ENCODE measurements around the gene SS18L1. TPM values are rescaled to one million over a fixed set of nuclear protein-coding genes. Genes with fewer than 3 reads are reported as not detected.

The SS18L1 gene
- polyA plus RNA-seq, 1 of the 3 experiments (the other 2 are of a cell fraction) = 10.7 TPM

DNA sequence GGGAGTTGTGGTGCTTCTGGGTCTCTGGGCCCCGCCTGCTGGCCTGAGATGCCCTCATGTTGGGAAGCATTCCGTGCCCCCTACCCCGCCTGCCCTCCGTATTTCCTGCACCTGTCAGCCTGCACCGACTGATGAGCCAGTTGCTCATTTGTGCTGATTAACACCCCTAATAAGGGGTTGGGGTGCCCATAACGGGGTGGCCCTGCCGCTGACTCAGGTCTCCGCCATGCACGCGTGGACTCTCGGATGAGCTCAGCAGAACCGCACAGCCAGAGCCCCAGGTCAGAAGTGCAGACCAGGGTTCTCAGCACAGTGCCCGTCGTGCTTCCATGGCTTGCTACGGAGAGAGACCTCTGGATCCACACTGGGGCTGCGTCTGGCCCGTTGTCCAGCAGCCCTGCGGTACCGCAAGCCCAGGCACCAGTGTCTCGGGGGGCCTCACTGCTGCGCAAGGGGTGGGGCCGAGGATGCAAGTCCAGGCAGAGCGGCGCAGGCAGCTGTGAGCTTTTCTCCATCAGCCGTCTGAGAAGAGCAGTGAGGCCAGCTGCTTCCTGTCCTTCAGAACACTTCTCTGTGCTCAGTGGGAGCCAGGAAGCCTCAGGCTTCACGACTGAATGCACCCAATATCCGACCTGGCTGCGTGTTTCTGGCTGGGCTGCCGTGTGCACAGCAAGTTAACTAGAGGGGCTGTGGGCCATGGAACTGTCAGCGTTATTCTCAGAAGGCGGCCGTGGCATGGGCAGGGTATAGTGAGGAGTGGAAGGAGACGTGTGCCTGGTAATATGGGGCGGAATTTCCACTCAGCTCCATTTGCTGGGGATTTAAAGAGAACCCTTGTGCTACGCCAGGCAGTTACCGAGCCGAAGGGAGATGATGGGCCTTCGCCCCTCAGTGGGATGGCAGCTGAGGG lies 57.9 kb downstream of the SS18L1 start:
- no peak for TF ChIP-seq RAD21 (IDR thresholded peaks at IDR 0.05; ENCODE audit: low read length)
- TF ChIP-seq FOXM1 (IDR thresholded peaks at IDR 0.05; ENCODE audit: low read depth) = no peak
- TF ChIP-seq MXI1 (IDR thresholded peaks at IDR 0.05; ENCODE audit: low read depth, low read length) = no peak
- no peak for TF ChIP-seq EZH2phosphoT487 (IDR thresholded peaks at IDR 0.05; ENCODE audit: borderline replicate concordance, low read depth)
- no peak for TF ChIP-seq TEAD4 (IDR thresholded peaks at IDR 0.05; ENCODE audit: borderline replicate concordance, insufficient read depth)
- TF ChIP-seq RXRA (IDR thresholded peaks at IDR 0.05; ENCODE audit: borderline replicate concordance, low read depth) = no peak
- TF ChIP-seq, protein P1, sequence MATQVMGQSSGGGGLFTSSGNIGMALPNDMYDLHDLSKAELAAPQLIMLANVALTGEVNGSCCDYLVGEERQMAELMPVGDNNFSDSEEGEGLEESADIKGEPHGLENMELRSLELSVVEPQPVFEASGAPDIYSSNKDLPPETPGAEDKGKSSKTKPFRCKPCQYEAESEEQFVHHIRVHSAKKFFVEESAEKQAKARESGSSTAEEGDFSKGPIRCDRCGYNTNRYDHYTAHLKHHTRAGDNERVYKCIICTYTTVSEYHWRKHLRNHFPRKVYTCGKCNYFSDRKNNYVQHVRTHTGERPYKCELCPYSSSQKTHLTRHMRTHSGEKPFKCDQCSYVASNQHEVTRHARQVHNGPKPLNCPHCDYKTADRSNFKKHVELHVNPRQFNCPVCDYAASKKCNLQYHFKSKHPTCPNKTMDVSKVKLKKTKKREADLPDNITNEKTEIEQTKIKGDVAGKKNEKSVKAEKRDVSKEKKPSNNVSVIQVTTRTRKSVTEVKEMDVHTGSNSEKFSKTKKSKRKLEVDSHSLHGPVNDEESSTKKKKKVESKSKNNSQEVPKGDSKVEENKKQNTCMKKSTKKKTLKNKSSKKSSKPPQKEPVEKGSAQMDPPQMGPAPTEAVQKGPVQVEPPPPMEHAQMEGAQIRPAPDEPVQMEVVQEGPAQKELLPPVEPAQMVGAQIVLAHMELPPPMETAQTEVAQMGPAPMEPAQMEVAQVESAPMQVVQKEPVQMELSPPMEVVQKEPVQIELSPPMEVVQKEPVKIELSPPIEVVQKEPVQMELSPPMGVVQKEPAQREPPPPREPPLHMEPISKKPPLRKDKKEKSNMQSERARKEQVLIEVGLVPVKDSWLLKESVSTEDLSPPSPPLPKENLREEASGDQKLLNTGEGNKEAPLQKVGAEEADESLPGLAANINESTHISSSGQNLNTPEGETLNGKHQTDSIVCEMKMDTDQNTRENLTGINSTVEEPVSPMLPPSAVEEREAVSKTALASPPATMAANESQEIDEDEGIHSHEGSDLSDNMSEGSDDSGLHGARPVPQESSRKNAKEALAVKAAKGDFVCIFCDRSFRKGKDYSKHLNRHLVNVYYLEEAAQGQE (IDR thresholded peaks at IDR 0.05; ENCODE audit: low read depth, low read length) = no peak
- TF ChIP-seq NRF1 (IDR thresholded peaks at IDR 0.05; ENCODE audit: low read depth, low read length) = no peak
- TF ChIP-seq POLR2AphosphoS5 (IDR thresholded peaks at IDR 0.05; ENCODE audit: low read depth, low read length) = no peak
- no peak for TF ChIP-seq FOSL2 (IDR thresholded peaks at IDR 0.05; ENCODE audit: borderline replicate concordance, low read depth)
- no peak for TF ChIP-seq RFX5 (IDR thresholded peaks at IDR 0.05; ENCODE audit: low read length)
- TF ChIP-seq, protein P2, sequence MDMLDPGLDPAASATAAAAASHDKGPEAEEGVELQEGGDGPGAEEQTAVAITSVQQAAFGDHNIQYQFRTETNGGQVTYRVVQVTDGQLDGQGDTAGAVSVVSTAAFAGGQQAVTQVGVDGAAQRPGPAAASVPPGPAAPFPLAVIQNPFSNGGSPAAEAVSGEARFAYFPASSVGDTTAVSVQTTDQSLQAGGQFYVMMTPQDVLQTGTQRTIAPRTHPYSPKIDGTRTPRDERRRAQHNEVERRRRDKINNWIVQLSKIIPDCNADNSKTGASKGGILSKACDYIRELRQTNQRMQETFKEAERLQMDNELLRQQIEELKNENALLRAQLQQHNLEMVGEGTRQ (IDR thresholded peaks at IDR 0.05; ENCODE audit: borderline replicate concordance, low read depth, low read length) = no peak
- no peak for TF ChIP-seq RCOR1 (IDR thresholded peaks at IDR 0.05; ENCODE audit: low read length)
- no peak for TF ChIP-seq TCF12 (IDR thresholded peaks at IDR 0.05)
- TF ChIP-seq GABPA (IDR thresholded peaks at IDR 0.05; ENCODE audit: low read depth) = no peak
- TF ChIP-seq SMC3 (IDR thresholded peaks at IDR 0.05; ENCODE audit: low read depth, low read length) = no peak
- no peak for TF ChIP-seq FOXJ3 (CRISPR knock-in tag; IDR thresholded peaks at IDR 0.05)
- TF ChIP-seq, protein P3, sequence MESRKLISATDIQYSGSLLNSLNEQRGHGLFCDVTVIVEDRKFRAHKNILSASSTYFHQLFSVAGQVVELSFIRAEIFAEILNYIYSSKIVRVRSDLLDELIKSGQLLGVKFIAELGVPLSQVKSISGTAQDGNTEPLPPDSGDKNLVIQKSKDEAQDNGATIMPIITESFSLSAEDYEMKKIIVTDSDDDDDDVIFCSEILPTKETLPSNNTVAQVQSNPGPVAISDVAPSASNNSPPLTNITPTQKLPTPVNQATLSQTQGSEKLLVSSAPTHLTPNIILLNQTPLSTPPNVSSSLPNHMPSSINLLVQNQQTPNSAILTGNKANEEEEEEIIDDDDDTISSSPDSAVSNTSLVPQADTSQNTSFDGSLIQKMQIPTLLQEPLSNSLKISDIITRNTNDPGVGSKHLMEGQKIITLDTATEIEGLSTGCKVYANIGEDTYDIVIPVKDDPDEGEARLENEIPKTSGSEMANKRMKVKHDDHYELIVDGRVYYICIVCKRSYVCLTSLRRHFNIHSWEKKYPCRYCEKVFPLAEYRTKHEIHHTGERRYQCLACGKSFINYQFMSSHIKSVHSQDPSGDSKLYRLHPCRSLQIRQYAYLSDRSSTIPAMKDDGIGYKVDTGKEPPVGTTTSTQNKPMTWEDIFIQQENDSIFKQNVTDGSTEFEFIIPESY (IDR thresholded peaks at IDR 0.05; ENCODE audit: borderline replicate concordance, low read depth) = no peak
- TF ChIP-seq, protein P4, sequence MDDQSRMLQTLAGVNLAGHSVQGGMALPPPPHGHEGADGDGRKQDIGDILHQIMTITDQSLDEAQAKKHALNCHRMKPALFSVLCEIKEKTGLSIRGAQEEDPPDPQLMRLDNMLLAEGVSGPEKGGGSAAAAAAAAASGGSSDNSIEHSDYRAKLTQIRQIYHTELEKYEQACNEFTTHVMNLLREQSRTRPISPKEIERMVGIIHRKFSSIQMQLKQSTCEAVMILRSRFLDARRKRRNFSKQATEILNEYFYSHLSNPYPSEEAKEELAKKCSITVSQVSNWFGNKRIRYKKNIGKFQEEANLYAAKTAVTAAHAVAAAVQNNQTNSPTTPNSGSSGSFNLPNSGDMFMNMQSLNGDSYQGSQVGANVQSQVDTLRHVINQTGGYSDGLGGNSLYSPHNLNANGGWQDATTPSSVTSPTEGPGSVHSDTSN (IDR thresholded peaks at IDR 0.05) = no peak
- TF ChIP-seq, protein P5, sequence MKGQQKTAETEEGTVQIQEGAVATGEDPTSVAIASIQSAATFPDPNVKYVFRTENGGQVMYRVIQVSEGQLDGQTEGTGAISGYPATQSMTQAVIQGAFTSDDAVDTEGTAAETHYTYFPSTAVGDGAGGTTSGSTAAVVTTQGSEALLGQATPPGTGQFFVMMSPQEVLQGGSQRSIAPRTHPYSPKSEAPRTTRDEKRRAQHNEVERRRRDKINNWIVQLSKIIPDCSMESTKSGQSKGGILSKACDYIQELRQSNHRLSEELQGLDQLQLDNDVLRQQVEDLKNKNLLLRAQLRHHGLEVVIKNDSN (IDR thresholded peaks at IDR 0.05; ENCODE audit: borderline replicate concordance, low read depth) = no peak
- Histone ChIP-seq H3K79me2 (ENCODE audit: insufficient read depth) (no peaks in the 10 kb centered on the region), H3K4me1 (ENCODE audit: control insufficient read depth in 1 of 2, insufficient read depth in 2 of 2, low read depth in 1 of 2, low read length in 1 of 2) (no peaks in the 10 kb centered on the region; a peak in 1 of 4 replicates), H4K20me1 (ENCODE audit: insufficient read depth) (no peaks in the 10 kb centered on the region), H3K4me3 (ENCODE audit: low read depth in 2 of 2, low read length in 1 of 2) (no peak overlapping the region), H3K36me3 (replicated peaks in 1 of 2; ENCODE audit: control insufficient read depth in 1 of 2, insufficient read depth in 2 of 2, low read length in 1 of 2) (peaks cover 22 to 47% of the 10 kb centered on the region in 2 experiments), H3K9me2 (no peaks in the 10 kb centered on the region), H3K27ac (ENCODE audit: low read depth in 2 of 2, low read length in 1 of 2) (no peak overlapping the region), H3K27me3 (ENCODE audit: insufficient read depth) (no peaks in the 10 kb centered on the region), H3K4me2 (no peak overlapping the region), H2AFZ (ENCODE audit: low read depth) (no peak overlapping the region), H3F3A (replicated peaks; ENCODE audit: insufficient read depth) (no peaks in the 10 kb centered on the region), H3K9ac (no peak overlapping the region), H3K9me3 (no peaks in the 10 kb centered on the region)
- POLR2A ChIA-PET = no interaction called here
- WGBS (ENCODE audit: low lambda C conversion rate) = 90% methylated on average over 31 of the region's 38 CpGs
- CTCF ChIA-PET = interaction anchor here (0.9 kb wide), 1 partner anchor 15 kb away, joined by 3 read pairs; no protein-coding TSS in a partner anchor
- no peak for DNase-seq

Measured in SK-N-SH (cell line).